H1 (cell line): ENCODE data around the gene SLC26A11. TPM values are rescaled to one million over a fixed set of nuclear protein-coding genes. Genes with fewer than 3 reads are reported as not detected.
"Not testable (repeated sequence)": the region's sequence is repeated elsewhere in the genome, so short reads cannot be mapped to it uniquely, and the experiment has no call there.

ENCODE experiments used
- CTCF ChIA-PET: fragments of 300-600 bp; sonication (Branson Sonifier 250); formaldehyde crosslinking; loops from one replicate; lab custom pipeline; 2021; ENCODE audit not compliant: partially characterized antibody; lab: Charles Lee
- POLR2A ChIA-PET: fragments of 300-600 bp; sonication (Branson Sonifier 250); formaldehyde crosslinking; loops from one replicate; lab custom pipeline; 2021; ENCODE audit warnings: inconsistent platforms; ENCODE audit not compliant: partially characterized antibody; lab: Charles Lee
- DNase-seq, 2 experiments: peaks; one replicate each; pipeline versions ENCODE4 v3.0.0 to v3.0.0-alpha.2; 2010 to 2022; ENCODE audit warnings: low spot score in 2 of 2, low read depth in 1 of 2, mixed read lengths in 1 of 2
- FAIRE-seq: peaks from 2 replicates; lab custom pipeline; 2011; peaks lifted over from hg19 to GRCh38; lab: Jason Lieb, UNC
- H2AFZ ChIP-seq: 2 replicates; pipeline ENCODE4 v1.8.1; 2012; ENCODE audit warnings: low read length, inconsistent platforms
- H2AK5ac ChIP-seq: 2 replicates; pipeline ENCODE4 v1.6.1; 2013; ENCODE audit warnings: low read depth, low read length
- H2BK120ac ChIP-seq: replicated peaks from 2 replicates; pipeline ENCODE3; 2013; ENCODE audit warnings: low read depth, low read length, inconsistent platforms
- H2BK12ac ChIP-seq: 2 replicates; pipeline ENCODE4 v1.6.1; 2013; ENCODE audit warnings: low read depth, low read length
- H2BK15ac ChIP-seq: 2 replicates; pipeline ENCODE4 v1.6.1; 2013; ENCODE audit warnings: low read length
- H2BK20ac ChIP-seq: 2 replicates; pipeline ENCODE4 v1.6.1; 2013; ENCODE audit warnings: low read length
- H2BK5ac ChIP-seq: 2 replicates; pipeline ENCODE4 v1.6.1; 2013; ENCODE audit warnings: low read depth, low read length
- H3K14ac ChIP-seq: 2 replicates; pipeline ENCODE4 v1.6.1; 2013; ENCODE audit warnings: inconsistent platforms; ENCODE audit not compliant: insufficient read length
- H3K18ac ChIP-seq: 2 replicates; pipeline ENCODE4 v1.6.1; 2013; ENCODE audit warnings: low read length; ENCODE audit errors: extremely low read depth
- H3K23ac ChIP-seq: 2 replicates; pipeline ENCODE4 v1.6.1; 2013; ENCODE audit warnings: inconsistent platforms; ENCODE audit not compliant: insufficient read length
- H3K23me2 ChIP-seq: 2 replicates; pipeline ENCODE4 v1.6.1; 2013; ENCODE audit warnings: low read depth, low read length
- H3K27ac ChIP-seq: 2 replicates; pipeline ENCODE4 v1.6.1; 2011; ENCODE audit warnings: low read depth, low read length, inconsistent platforms
- H3K27me3 ChIP-seq, 4 experiments: replicated peaks in 1 of 4; 1 replicate in 1 of 4; 2 replicates in 3 of 4; pipeline versions ENCODE4 v1.6.1 to v1.8.1; 2011 to 2013; ENCODE audit warnings: low read length in 3 of 4, mild to moderate bottlenecking in 3 of 4, inconsistent platforms in 2 of 4, mixed read lengths in 2 of 4, moderate library complexity in 1 of 4; ENCODE audit not compliant: control insufficient read depth in 3 of 4, insufficient read depth in 3 of 4; ENCODE audit errors: extremely low read depth in 1 of 4
- H3K36me3 ChIP-seq, 4 experiments: 2 replicates each; pipeline versions ENCODE4 v1.6.1 to v1.8.1; 2011 to 2013; ENCODE audit warnings: mild to moderate bottlenecking in 4 of 4, low read length in 3 of 4, moderate library complexity in 2 of 4, control low read depth in 1 of 4, inconsistent platforms in 1 of 4; ENCODE audit not compliant: insufficient read depth in 4 of 4, control insufficient read depth in 2 of 4
- H3K4ac ChIP-seq: replicated peaks from 2 replicates; pipeline ENCODE3; 2013; ENCODE audit warnings: low read length, low read depth, mixed read lengths, inconsistent platforms; ENCODE audit not compliant: insufficient read length
- H3K4me1 ChIP-seq, 4 experiments: replicated peaks in 1 of 4; 1 replicate in 1 of 4; 2 replicates in 3 of 4; pipeline versions ENCODE4 v1.6.1 to v1.8.1; 2011 to 2013; ENCODE audit warnings: low read length in 3 of 4, inconsistent platforms in 2 of 4, mixed read lengths in 1 of 4; ENCODE audit not compliant: insufficient read depth in 4 of 4, control insufficient read depth in 3 of 4
- H3K4me2 ChIP-seq, 2 experiments: 2 replicates each; pipeline versions ENCODE4 v1.6.1 to v1.8.1; 2011 to 2013; ENCODE audit warnings: low read depth in 2 of 2, low read length in 2 of 2, control low read depth in 1 of 2, inconsistent platforms in 1 of 2, mild to moderate bottlenecking in 1 of 2; ENCODE audit not compliant: insufficient read depth in 1 of 2
- H3K4me3 ChIP-seq, 4 experiments: fragments of 200-600, 300-600 bp in 1 of 4; sonication (generic), shearing (Covaris generic), sonication (Bioruptor Twin) in 1 of 4; 2 replicates each; pipeline versions ENCODE4 v1.5.1 to v1.8.1; 2011 to 2016; ENCODE audit warnings: low read length in 4 of 4, low read depth in 3 of 4, control low read depth in 2 of 4, inconsistent platforms in 2 of 4, mild to moderate bottlenecking in 2 of 4, mixed read lengths in 1 of 4, moderate library complexity in 1 of 4; ENCODE audit not compliant: insufficient read depth in 2 of 4; ENCODE audit errors: extremely low read depth in 1 of 4
- H3K56ac ChIP-seq: replicated peaks from 2 replicates; pipeline ENCODE3; 2013; ENCODE audit warnings: low read depth, mild to moderate bottlenecking, mixed read lengths, low read length, inconsistent platforms; ENCODE audit not compliant: insufficient read length
- H3K79me1 ChIP-seq: 2 replicates; pipeline ENCODE4 v1.6.1; 2013; ENCODE audit warnings: low read depth, low read length, control low read depth
- H3K79me2 ChIP-seq, 2 experiments: 2 replicates each; pipeline versions ENCODE4 v1.6.1 to v1.8.1; 2012 to 2013; ENCODE audit warnings: low read length in 2 of 2, mild to moderate bottlenecking in 2 of 2, inconsistent platforms in 1 of 2; ENCODE audit not compliant: insufficient read depth in 2 of 2, control insufficient read depth in 1 of 2
- H3K9ac ChIP-seq, 4 experiments: replicated peaks in 1 of 4; 1 replicate in 1 of 4; 2 replicates in 3 of 4; pipeline versions ENCODE4 v1.6.1 to v1.8.1; 2011 to 2013; ENCODE audit warnings: low read depth in 3 of 4, low read length in 3 of 4, control low read depth in 2 of 4, mild to moderate bottlenecking in 2 of 4, moderate library complexity in 2 of 4, inconsistent platforms in 1 of 4; ENCODE audit errors: extremely low read depth in 1 of 4
- H3K9me3 ChIP-seq, 2 experiments: 2 replicates each; pipeline versions ENCODE4 v1.6.1 to v1.8.1; 2012 to 2013; ENCODE audit warnings: mild to moderate bottlenecking in 2 of 2, moderate library complexity in 2 of 2, control low read depth in 1 of 2, inconsistent platforms in 1 of 2, low read depth in 1 of 2, low read length in 1 of 2, mixed read lengths in 1 of 2; ENCODE audit not compliant: insufficient read depth in 2 of 2
- H4K20me1 ChIP-seq, 2 experiments: replicated peaks in 1 of 2; 2 replicates each; pipeline versions ENCODE3 to v1.8.1; 2011 to 2013; ENCODE audit warnings: inconsistent platforms in 2 of 2, low read length in 2 of 2, mild to moderate bottlenecking in 1 of 2; ENCODE audit not compliant: insufficient read depth in 2 of 2, control insufficient read depth in 1 of 2
- H4K5ac ChIP-seq: 2 replicates; pipeline ENCODE4 v1.6.1; 2013; ENCODE audit warnings: low read length, low read depth, mixed read lengths, inconsistent platforms; ENCODE audit not compliant: insufficient read length
- H4K8ac ChIP-seq: 2 replicates; pipeline ENCODE4 v1.8.0; 2013; ENCODE audit warnings: mild to moderate bottlenecking, moderate library complexity, low read length, inconsistent platforms; ENCODE audit not compliant: insufficient read depth; ENCODE audit errors: extremely low read depth
- H4K91ac ChIP-seq: replicated peaks from 2 replicates; pipeline ENCODE3; 2013; ENCODE audit warnings: low read length, mixed read lengths, inconsistent platforms; ENCODE audit not compliant: insufficient read length
- WGBS, 2 experiments: shearing (Covaris generic) in 1 of 2; methylation state at CpG; one replicate each; pipeline versions ENCODE4 v1.1.6 to v1.1.7; 2013 to 2015; ENCODE audit warnings: low lambda C conversion rate in 2 of 2, mixed read lengths in 2 of 2, inconsistent platforms in 1 of 2, low coverage in 1 of 2, missing lambda C conversion rate in 1 of 2; ENCODE audit not compliant: insufficient replicate concordance in 2 of 2, insufficient coverage in 1 of 2, insufficient read length in 1 of 2; ENCODE audit errors: extremely low coverage in 1 of 2, missing lambda C conversion rate in 1 of 2; 5-methylcytosine and 5-hydroxymethylcytosine counted together
- polyA plus RNA-seq, 7 experiments: library from polyadenylated mRNA; depleted of rRNA in 3 of 7; stranded (reverse) in 5 of 7; unstranded in 2 of 7; fragments of >200 nt in 5 of 7; fragments of 200-250 nt in 2 of 7; gene quantifications; 1 replicate in 5 of 7; 2 replicates in 1 of 7; 4 replicates in 1 of 7; pipeline versions ENCODE4 v1.2.1 to v1.2.3, GENCODE V29; 2011 to 2013; ENCODE audit warnings: missing spikeins in 2 of 7, mixed read lengths in 2 of 7
- total RNA-seq: library from RNA; stranded (reverse); fragmentation: NEBNext Ultra II Directional; extraction: Animal tissue kit (Norgen Biotek cat#: 25700); gene quantifications from 2 replicates; pipeline ENCODE4 v1.2.1, GENCODE V29; 2021

The SLC26A11 gene
- total and polyA plus RNA-seq, 2 of the 8 experiments (the other 6 are each of a cell fraction or from before 2014, with no cell fraction given): 15.5 to 25.9 TPM

DNA sequence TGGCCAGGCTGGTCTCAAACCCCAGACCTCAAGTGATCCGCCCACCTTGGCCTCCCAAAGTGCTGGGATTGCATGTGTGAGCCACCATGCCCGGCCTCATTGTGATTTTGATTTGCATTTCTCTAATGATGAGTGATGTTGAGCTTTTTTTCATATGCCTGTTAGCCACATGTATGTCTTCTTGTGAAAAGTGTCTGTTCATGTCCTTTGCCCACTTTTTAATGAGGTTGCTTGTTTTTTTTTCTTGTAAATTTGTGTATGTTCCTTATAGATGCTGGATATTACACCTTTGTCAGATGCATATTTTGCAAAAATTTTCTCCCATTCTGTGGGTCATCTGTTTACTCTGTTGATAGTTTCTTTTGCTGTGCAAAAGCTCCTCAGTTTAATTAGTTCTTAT, 80.5 kb downstream of the SLC26A11 start:
- WGBS, 2 experiments: 94% methylated on average over 2 of the region's 2 CpGs; no CpG with 5 or more reads in 1 of the 2 experiments
- H3K14ac ChIP-seq: not testable (repeated sequence)
- peaks cover 3 to 71% (median 28%) of the 10 kb centered on the region in 4 experiments for H3K36me3 ChIP-seq

More for the DNA sequence above, 80.5 kb downstream of the SLC26A11 start:
- not testable (repeated sequence) for H3K79me1 ChIP-seq, H4K5ac ChIP-seq, H3K9me3 ChIP-seq, H3K56ac ChIP-seq, H3K4me3 ChIP-seq, H2BK20ac ChIP-seq, H4K20me1 ChIP-seq, DNase-seq, H3K4me1 ChIP-seq, H3K9ac ChIP-seq, H2BK12ac ChIP-seq, H3K23ac ChIP-seq, H3K18ac ChIP-seq, H3K23me2 ChIP-seq, H2AFZ ChIP-seq, H3K4ac ChIP-seq, H2AK5ac ChIP-seq, H3K4me2 ChIP-seq, H2BK120ac ChIP-seq, H2BK5ac ChIP-seq, H3K79me2 ChIP-seq, H3K27me3 ChIP-seq, H4K8ac ChIP-seq, FAIRE-seq, H3K27ac ChIP-seq, H4K91ac ChIP-seq, H2BK15ac ChIP-seq
- ChIA-PET POLR2A (interaction anchor here (0.6 to 0.8 kb wide), 2 partner anchors 10 to 129 kb away, joined by 3 read pairs; no protein-coding TSS in a partner anchor), CTCF (interaction anchor here (0.7 to 1.0 kb wide), 2 partner anchors 104 to 112 kb away, joined by 4 to 5 read pairs; no protein-coding TSS in a partner anchor)

Other genes starting within 250 kb of the SLC26A11 start
- gene TBC1D16, start 184.6 kb upstream of the SLC26A11 start, total RNA-seq: 109 and 111 TPM in 2 replicates
- gene TBC1D16, start 184.6 kb upstream of the SLC26A11 start, polyA plus RNA-seq (2011; rRNA removed): 21.1 and 29.7 TPM in 2 replicates
- gene CCDC40, start 183.8 kb upstream of the SLC26A11 start, total RNA-seq: 11.5 and 11.6 TPM in 2 replicates
- gene CCDC40, start 183.8 kb upstream of the SLC26A11 start, polyA plus RNA-seq (2011; rRNA removed): 4.1 and 4.8 TPM in 2 replicates
- gene GAA, start 118.8 kb upstream of the SLC26A11 start, total RNA-seq: 25.3 and 30.0 TPM in 2 replicates
- gene GAA, start 118.8 kb upstream of the SLC26A11 start, polyA plus RNA-seq (2011; rRNA removed): 14.8 and 32.7 TPM in 2 replicates
- 146 and 155 TPM in 2 replicates for gene EIF4A3, start 73.3 kb upstream of the SLC26A11 start, total RNA-seq
- 99.1 and 142 TPM in 2 replicates for gene EIF4A3, start 73.3 kb upstream of the SLC26A11 start, polyA plus RNA-seq (2011; rRNA removed)
- not detected in 2 replicates for gene CARD14, start 50.4 kb upstream of the SLC26A11 start, total RNA-seq
- 0.08 and 0.16 TPM in 2 replicates for gene CARD14, start 50.4 kb upstream of the SLC26A11 start, polyA plus RNA-seq (2011; rRNA removed)
- gene SGSH, start 94 bp upstream of the SLC26A11 start, total RNA-seq: 15.6 and 19.6 TPM in 2 replicates
- gene SGSH, start 94 bp upstream of the SLC26A11 start, polyA plus RNA-seq (2011; rRNA removed): 18.0 and 39.2 TPM in 2 replicates
- gene RNF213, start 40.4 kb downstream of the SLC26A11 start, total RNA-seq: 62.1 and 62.8 TPM in 2 replicates
- 30.4 and 33.8 TPM in 2 replicates for gene RNF213, start 40.4 kb downstream of the SLC26A11 start, polyA plus RNA-seq (2011; rRNA removed)
- gene ENDOV, start 194.7 kb downstream of the SLC26A11 start, total RNA-seq: 10.5 and 10.6 TPM in 2 replicates
- gene ENDOV, start 194.7 kb downstream of the SLC26A11 start, polyA plus RNA-seq (2011; rRNA removed): 13.3 and 19.4 TPM in 2 replicates